HepG2 (cell line): Measurements from ENCODE around the gene NPBWR2. TPM values are rescaled to one million over a fixed set of nuclear protein-coding genes. Genes with fewer than 3 reads are reported as not detected.

Experiments used
- ATAC-seq: fragments of 200-7000 bp; cut with Tn5 transposase; 3 replicates; pipeline ENCODE4 v1.9.1; 2020; ENCODE audit warnings: mild to moderate bottlenecking, moderate library complexity
- BruUV-seq: library from RNA; stranded (reverse); fragments of 400-500 nt; replicated peaks from 2 replicates; lab custom pipeline; 2021; lab: Mats Ljungman, UMichigan
- CTCF ChIA-PET: fragments of 300-600 bp; formaldehyde crosslinking; extraction: SDS; loops from one replicate; lab custom pipeline; 2021; ENCODE audit warnings: low total read pairs, inconsistent platforms, low intra/inter-chr PET ratio; lab: Yijun Ruan, JAX
- POLR2A ChIA-PET: fragments of 350-600 bp; sonication (Branson Sonifier 250); formaldehyde crosslinking; loops from one replicate; lab custom pipeline; 2020; ENCODE audit warnings: antibody characterized with exemption, inconsistent platforms; lab: Yijun Ruan, JAX
- DNase-seq: peaks from one replicate; pipeline ENCODE4 v3.0.0-alpha.2; 2015; ENCODE audit warnings: low spot score
- FAIRE-seq: peaks from 3 replicates; lab custom pipeline; 2011; peaks lifted over from hg19 to GRCh38; lab: Jason Lieb, UNC
- H2AFZ ChIP-seq: one replicate; pipeline ENCODE4 v1.6.1; 2011; ENCODE audit warnings: low read length, inconsistent platforms
- H3K27ac ChIP-seq: fragments of 300-600 bp; 3 replicates; pipeline ENCODE4 v1.8.0; 2011; ENCODE audit warnings: mixed run types, mild to moderate bottlenecking, mixed read lengths, low read length, inconsistent platforms; ENCODE audit not compliant: insufficient read depth; ENCODE audit errors: extremely low read length
- H3K27me3 ChIP-seq, 2 experiments: fragments of 200-600 bp in 1 of 2; 2 replicates in 1 of 2; 3 replicates in 1 of 2; pipeline versions ENCODE4 v1.6.0 to v1.8.0; 2011; ENCODE audit warnings: low read length in 2 of 2, mild to moderate bottlenecking in 2 of 2, moderate library complexity in 2 of 2, inconsistent platforms in 1 of 2; ENCODE audit not compliant: insufficient read depth in 2 of 2, control insufficient read depth in 1 of 2
- H3K36me3 ChIP-seq, 2 experiments: fragments of 200-600 bp in 1 of 2; replicated peaks in 1 of 2; 2 replicates in 1 of 2; 3 replicates in 1 of 2; pipeline versions ENCODE4 v1.5.1 to v1.8.0; 2011; ENCODE audit warnings: low read length in 2 of 2, inconsistent platforms in 1 of 2; ENCODE audit not compliant: insufficient read depth in 2 of 2, control insufficient read depth in 1 of 2
- H3K4me1 ChIP-seq: 2 replicates; pipeline ENCODE4 v1.5.1; 2012; ENCODE audit warnings: low read length, inconsistent platforms; ENCODE audit not compliant: insufficient read depth
- H3K4me2 ChIP-seq: 2 replicates; pipeline ENCODE4 v1.6.0; 2011; ENCODE audit warnings: low read depth, low read length, inconsistent platforms
- H3K4me3 ChIP-seq, 3 experiments: fragments of 200-600 bp in 1 of 3; sonication (generic), shearing (Covaris generic) in 1 of 3; replicated peaks in 1 of 3; 2 replicates each; pipeline ENCODE4 v1.5.1; 2011 to 2016; ENCODE audit warnings: low read length in 3 of 3, inconsistent platforms in 2 of 3, low read depth in 2 of 3, mild to moderate bottlenecking in 2 of 3, control low read depth in 1 of 3, mixed read lengths in 1 of 3; ENCODE audit not compliant: insufficient read depth in 1 of 3
- H3K79me2 ChIP-seq: one replicate; pipeline ENCODE4 v1.6.1; 2011; ENCODE audit warnings: low read length, inconsistent platforms; ENCODE audit not compliant: insufficient read depth
- H3K9ac ChIP-seq: 2 replicates; pipeline ENCODE4 v1.6.0; 2011; ENCODE audit warnings: mild to moderate bottlenecking, low read depth, low read length, inconsistent platforms; ENCODE audit not compliant: insufficient read depth
- H3K9me3 ChIP-seq: 2 replicates; pipeline ENCODE4 v1.5.1; 2012; ENCODE audit warnings: mild to moderate bottlenecking, low read length
- H4K20me1 ChIP-seq: 2 replicates; pipeline ENCODE4 v1.6.0; 2011; ENCODE audit warnings: inconsistent platforms, mild to moderate bottlenecking, low read length, moderate library complexity; ENCODE audit not compliant: insufficient read depth
- BCL3 ChIP-seq: sonication (generic); formaldehyde crosslinking; IDR thresholded peaks from 2 replicates; pipeline ENCODE4 v1.5.1; 2020; ENCODE audit warnings: mild to moderate bottlenecking, missing genetic modification reagents, moderate library complexity
- CBX5 ChIP-seq: sonication (generic); formaldehyde crosslinking; IDR thresholded peaks from 2 replicates; pipeline ENCODE4 v1.4.0; 2020; ENCODE audit warnings: missing genetic modification reagents, borderline replicate concordance
- CREBL2 ChIP-seq: sonication (generic); formaldehyde crosslinking; IDR thresholded peaks from 2 replicates; pipeline ENCODE4 v1.8.1; 2023; ENCODE audit warnings: missing genetic modification reagents, mild to moderate bottlenecking, borderline replicate concordance
- ELF1 ChIP-seq: sonication (generic); formaldehyde crosslinking; IDR thresholded peaks from 2 replicates; pipeline ENCODE4 v1.4.0; 2020; ENCODE audit warnings: missing genetic modification reagents
- JARID2 ChIP-seq: sonication (generic); formaldehyde crosslinking; IDR thresholded peaks from 2 replicates; pipeline ENCODE4 v1.8.1; 2023; ENCODE audit warnings: missing genetic modification reagents, inconsistent platforms; ENCODE audit not compliant: insufficient replicate concordance
- KDM2A ChIP-seq: sonication (generic); formaldehyde crosslinking; IDR thresholded peaks from 2 replicates; pipeline ENCODE4 v1.4.0; 2020; ENCODE audit warnings: low read depth, missing genetic modification reagents, borderline replicate concordance
- KDM4B ChIP-seq: sonication (generic); formaldehyde crosslinking; IDR thresholded peaks from 2 replicates; pipeline ENCODE4 v1.4.0; 2020; ENCODE audit warnings: missing genetic modification reagents
- NFKBIZ ChIP-seq: IDR thresholded peaks from 2 replicates; pipeline ENCODE4 v1.6.1; 2018; ENCODE audit warnings: missing genetic modification reagents, missing compliant biosample characterization
- ZNF180 ChIP-seq: sonication (generic); formaldehyde crosslinking; IDR thresholded peaks from 2 replicates; pipeline ENCODE4 v1.4.0; 2020; ENCODE audit warnings: low read depth, missing genetic modification reagents, borderline replicate concordance
- ZNF282 ChIP-seq: fragments of 450-650 bp; IDR thresholded peaks from 2 replicates; pipeline ENCODE4 v1.6.1; 2018; ENCODE audit not compliant: partially characterized antibody
- ZNF672 ChIP-seq: sonication (generic); formaldehyde crosslinking; IDR thresholded peaks from 2 replicates; pipeline ENCODE4 v1.8.1; 2022; ENCODE audit warnings: missing genetic modification reagents
- ZNF740 ChIP-seq: sonication (generic); formaldehyde crosslinking; IDR thresholded peaks from 2 replicates; pipeline ENCODE4 v1.4.0; 2020; ENCODE audit warnings: missing genetic modification reagents
- ZSCAN31 ChIP-seq: sonication (generic); formaldehyde crosslinking; IDR thresholded peaks from 2 replicates; pipeline ENCODE4 v1.5.0; 2020; ENCODE audit warnings: low read depth, mild to moderate bottlenecking, missing genetic modification reagents
- WGBS: methylation state at CpG from one replicate; pipeline ENCODE4 v1.1.6; 2017; ENCODE audit warnings: low lambda C conversion rate; 5-methylcytosine and 5-hydroxymethylcytosine counted together
- in situ Hi-C: cut with HindIII; loops from 2 replicates; pipeline ENCODE4 v1.10.0; 2017; ENCODE audit warnings: low pct_unique_long_range_greater_than_20kb; ENCODE audit not compliant: extremely low pct_ligation_motif_present
- intact Hi-C: fragments of 100-400 bp; cut with micrococcal nuclease; formaldehyde crosslinking; loops from one replicate; pipeline ENCODE4 v1.10.0; 2022; ENCODE audit not compliant: unreplicated experiment
- polyA plus RNA-seq, 8 experiments: library from polyadenylated mRNA; depleted of rRNA in 3 of 8; stranded (reverse) in 7 of 8; unstranded in 1 of 8; fragments of >200 nt; fragmentation: Illumina TruSeq in 4 of 8; extraction: Trizol in 4 of 8; gene quantifications; 2 replicates each; pipeline versions ENCODE4 v1.2.1 to v1.2.3, GENCODE V29; 2011 to 2016; ENCODE audit warnings: low read depth in 4 of 8, missing spikeins in 1 of 8, mixed read lengths in 1 of 8; ENCODE audit not compliant: insufficient read depth in 1 of 8
- total RNA-seq, 5 experiments: library from RNA; depleted of rRNA; stranded (reverse); fragments of >200 nt; fragmentation: Illumina TruSeq; extraction: Trizol; gene quantifications; 2 replicates each; pipeline ENCODE4 v1.2.3, GENCODE V29; 2016; ENCODE audit warnings: low read depth in 1 of 5
- TF ChIP-seq, protein P1 (sequence below): sonication (generic); formaldehyde crosslinking; IDR thresholded peaks from 2 replicates; pipeline ENCODE4 v1.5.0; 2020; ENCODE audit warnings: mild to moderate bottlenecking, missing genetic modification reagents
- TF ChIP-seq, protein P2 (sequence below): sonication (generic); formaldehyde crosslinking; IDR thresholded peaks from 2 replicates; pipeline ENCODE4 v1.4.0; 2020; ENCODE audit warnings: missing genetic modification reagents

The NPBWR2 gene
- total and polyA plus RNA-seq, 2 of the 13 experiments (the other 11 are each of a cell fraction or from before 2014, with no cell fraction given), result not detected

DNA sequence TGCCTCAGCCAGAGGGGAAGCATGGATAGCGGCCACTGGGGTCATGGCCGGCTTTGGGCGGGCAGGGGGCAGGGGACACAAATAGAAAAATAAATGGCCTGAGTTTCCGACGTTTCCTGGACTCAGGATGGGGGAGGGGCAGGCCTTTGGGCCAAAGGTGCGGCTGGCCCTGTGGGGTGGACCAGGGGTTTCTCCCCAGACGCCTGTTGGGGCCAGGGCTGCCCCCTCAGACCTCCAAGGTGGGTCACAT is 50.8 kb downstream of the NPBWR2 start (continued):
- no peak; the same call in 1 of the 2 replicates for TF ChIP-seq ZSCAN31
- TF ChIP-seq, all 625 proteins: peak for 108

GRCh38 chr20:64055893-64056638 is 51.3 kb downstream of the NPBWR2 start:
- peak overlapping the region; percentile 72 for H3K9ac ChIP-seq
- ATAC-seq (peak; percentile 11), DNase-seq (peak; percentile 90), FAIRE-seq (no peak)
- peak overlapping the region; percentile 87 for H3K4me2 ChIP-seq
- no peaks in the 10 kb centered on the region for H4K20me1 ChIP-seq
- intact Hi-C loops (loop anchor here (2.0 kb wide), 2 partner anchors 13 to 19 kb away; partner anchors contain the start of gene C20orf204), in situ Hi-C loops (loop anchor here (5.0 kb wide), 1 partner anchor 79 kb away; the partner anchor contains the start of gene SAMD10)
- H3K79me2 ChIP-seq, result no peaks in the 10 kb centered on the region
- H3K27ac ChIP-seq, result peak overlapping the region; percentile 77
- H2AFZ ChIP-seq, result no peak overlapping the region
- H3K4me1 ChIP-seq, result peaks cover 85% of the 10 kb centered on the region
- POLR2A ChIA-PET, result interaction anchor here (1.1 to 9.4 kb wide), 5 partner anchors 10 to 429 kb away, joined by 3 to 252 read pairs (median 6); partner anchors contain the start of genes C20orf204, GMEB2 and UCKL1
- peak overlapping the region; percentile 40 to 69 (median 42) for H3K4me3 ChIP-seq
- CTCF ChIA-PET, result interaction anchor here (3.7 kb wide), 1 partner anchor 76 kb away, joined by 33 read pairs; the partner anchor contains the start of genes PRPF6 and SAMD10
- WGBS, result 9% methylated on average over 15 of the region's 22 CpGs
- H3K27me3 ChIP-seq, result no peaks in the 10 kb centered on the region
- no peaks in the 10 kb centered on the region for H3K9me3 ChIP-seq
- no peaks in the 10 kb centered on the region for H3K36me3 ChIP-seq
- BruUV-seq, result no TSS peak
- TF ChIP-seq, protein P1, sequence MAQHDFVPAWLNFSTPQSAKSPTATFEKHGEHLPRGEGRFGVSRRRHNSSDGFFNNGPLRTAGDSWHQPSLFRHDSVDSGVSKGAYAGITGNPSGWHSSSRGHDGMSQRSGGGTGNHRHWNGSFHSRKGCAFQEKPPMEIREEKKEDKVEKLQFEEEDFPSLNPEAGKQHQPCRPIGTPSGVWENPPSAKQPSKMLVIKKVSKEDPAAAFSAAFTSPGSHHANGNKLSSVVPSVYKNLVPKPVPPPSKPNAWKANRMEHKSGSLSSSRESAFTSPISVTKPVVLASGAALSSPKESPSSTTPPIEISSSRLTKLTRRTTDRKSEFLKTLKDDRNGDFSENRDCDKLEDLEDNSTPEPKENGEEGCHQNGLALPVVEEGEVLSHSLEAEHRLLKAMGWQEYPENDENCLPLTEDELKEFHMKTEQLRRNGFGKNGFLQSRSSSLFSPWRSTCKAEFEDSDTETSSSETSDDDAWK, result no peak
- TF ChIP-seq NFKBIZ (peak; percentile 34; the same call in 1 of the 2 replicates), ZNF282 (no peak), KDM2A (CRISPR knock-in tag) (no peak), CBX5 (CRISPR knock-in tag) (peak; percentile 92), CREBL2 (CRISPR knock-in tag) (peak; percentile 56; the same call in 1 of the 2 replicates), KDM4B (CRISPR knock-in tag) (peak; percentile 55; the same call in 1 of the 2 replicates), BCL3 (CRISPR knock-in tag) (no peak), ZNF672 (CRISPR knock-in tag) (no peak), ELF1 (CRISPR knock-in tag) (no peak; the same call in 1 of the 2 replicates), ZNF180 (CRISPR knock-in tag) (no peak; the same call in 1 of the 2 replicates), ZNF740 (CRISPR knock-in tag) (peak; percentile 90), JARID2 (CRISPR knock-in tag) (peak; percentile 49)
- TF ChIP-seq, protein P2, sequence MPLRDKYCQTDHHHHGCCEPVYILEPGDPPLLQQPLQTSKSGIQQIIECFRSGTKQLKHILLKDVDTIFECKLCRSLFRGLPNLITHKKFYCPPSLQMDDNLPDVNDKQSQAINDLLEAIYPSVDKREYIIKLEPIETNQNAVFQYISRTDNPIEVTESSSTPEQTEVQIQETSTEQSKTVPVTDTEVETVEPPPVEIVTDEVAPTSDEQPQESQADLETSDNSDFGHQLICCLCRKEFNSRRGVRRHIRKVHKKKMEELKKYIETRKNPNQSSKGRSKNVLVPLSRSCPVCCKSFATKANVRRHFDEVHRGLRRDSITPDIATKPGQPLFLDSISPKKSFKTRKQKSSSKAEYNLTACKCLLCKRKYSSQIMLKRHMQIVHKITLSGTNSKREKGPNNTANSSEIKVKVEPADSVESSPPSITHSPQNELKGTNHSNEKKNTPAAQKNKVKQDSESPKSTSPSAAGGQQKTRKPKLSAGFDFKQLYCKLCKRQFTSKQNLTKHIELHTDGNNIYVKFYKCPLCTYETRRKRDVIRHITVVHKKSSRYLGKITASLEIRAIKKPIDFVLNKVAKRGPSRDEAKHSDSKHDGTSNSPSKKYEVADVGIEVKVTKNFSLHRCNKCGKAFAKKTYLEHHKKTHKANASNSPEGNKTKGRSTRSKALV, result peak; percentile 80
